GM10248 (cell line): ENCODE measurements around the gene TOR2A.

Experiments used
- CTCF ChIA-PET: fragments of 300-600 bp; sonication (Branson Sonifier 250); formaldehyde crosslinking; extraction: SDS; loops from one replicate; lab custom pipeline; 2021; ENCODE audit warnings: antibody characterized with exemption; lab: Yijun Ruan, JAX
- POLR2A ChIA-PET: fragments of 350-650 bp; sonication (Branson Sonifier 250); formaldehyde crosslinking; extraction: SDS; loops from one replicate; lab custom pipeline; 2020; ENCODE audit warnings: antibody characterized with exemption; lab: Yijun Ruan, JAX
- DNase-seq: peaks from one replicate; pipeline ENCODE4 v3.0.0; 2012; ENCODE audit errors: extremely low spot score
- TF ChIP-seq, protein P1 (sequence below): IDR thresholded peaks from 2 replicates; pipeline ENCODE4 v1.5.1; 2012; ENCODE audit warnings: mild to moderate bottlenecking, low read depth; ENCODE audit errors: extremely low read depth, missing control alignments, control extremely low read depth

The TOR2A gene

DNA sequence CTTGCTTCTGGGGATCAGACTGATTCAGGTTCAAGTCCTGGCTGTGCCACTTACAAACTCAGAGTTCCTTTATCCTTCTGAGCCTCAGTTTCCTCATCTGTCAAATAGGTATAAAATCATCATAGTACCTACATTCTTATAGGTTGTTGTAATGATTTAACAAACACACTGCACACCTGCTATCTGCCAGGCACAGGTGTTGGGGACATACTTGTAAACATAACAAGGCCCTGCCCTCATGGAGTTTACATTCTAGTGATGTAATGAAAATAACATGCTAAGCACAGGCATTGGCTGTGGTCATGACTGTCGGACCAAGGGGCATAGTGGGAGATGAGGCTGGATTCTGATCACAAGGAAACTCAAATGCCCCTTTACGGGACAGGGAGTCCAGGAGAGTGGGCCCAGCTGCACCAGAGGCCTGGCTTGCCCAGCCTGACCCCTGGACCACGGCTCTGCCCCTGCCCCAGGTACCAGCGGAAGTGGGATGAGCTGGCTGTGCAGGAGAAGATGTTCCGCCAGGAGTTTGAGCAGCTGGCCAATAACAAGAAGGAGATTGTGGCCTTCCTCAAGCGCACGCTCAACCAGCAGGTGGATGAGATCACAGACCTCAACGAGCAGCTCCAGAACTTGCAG lies 26.0 kb downstream of the TOR2A start:
- no peak for DNase-seq
- ChIA-PET POLR2A (no interaction called here), CTCF (interaction anchor here (0.9 to 3.7 kb wide), 2 partner anchors 22 to 25 kb away, joined by 4 to 24 read pairs; partner anchors contain the start of gene TOR2A)
- TF ChIP-seq, protein P1, sequence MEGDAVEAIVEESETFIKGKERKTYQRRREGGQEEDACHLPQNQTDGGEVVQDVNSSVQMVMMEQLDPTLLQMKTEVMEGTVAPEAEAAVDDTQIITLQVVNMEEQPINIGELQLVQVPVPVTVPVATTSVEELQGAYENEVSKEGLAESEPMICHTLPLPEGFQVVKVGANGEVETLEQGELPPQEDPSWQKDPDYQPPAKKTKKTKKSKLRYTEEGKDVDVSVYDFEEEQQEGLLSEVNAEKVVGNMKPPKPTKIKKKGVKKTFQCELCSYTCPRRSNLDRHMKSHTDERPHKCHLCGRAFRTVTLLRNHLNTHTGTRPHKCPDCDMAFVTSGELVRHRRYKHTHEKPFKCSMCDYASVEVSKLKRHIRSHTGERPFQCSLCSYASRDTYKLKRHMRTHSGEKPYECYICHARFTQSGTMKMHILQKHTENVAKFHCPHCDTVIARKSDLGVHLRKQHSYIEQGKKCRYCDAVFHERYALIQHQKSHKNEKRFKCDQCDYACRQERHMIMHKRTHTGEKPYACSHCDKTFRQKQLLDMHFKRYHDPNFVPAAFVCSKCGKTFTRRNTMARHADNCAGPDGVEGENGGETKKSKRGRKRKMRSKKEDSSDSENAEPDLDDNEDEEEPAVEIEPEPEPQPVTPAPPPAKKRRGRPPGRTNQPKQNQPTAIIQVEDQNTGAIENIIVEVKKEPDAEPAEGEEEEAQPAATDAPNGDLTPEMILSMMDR, result no peak

DNA sequence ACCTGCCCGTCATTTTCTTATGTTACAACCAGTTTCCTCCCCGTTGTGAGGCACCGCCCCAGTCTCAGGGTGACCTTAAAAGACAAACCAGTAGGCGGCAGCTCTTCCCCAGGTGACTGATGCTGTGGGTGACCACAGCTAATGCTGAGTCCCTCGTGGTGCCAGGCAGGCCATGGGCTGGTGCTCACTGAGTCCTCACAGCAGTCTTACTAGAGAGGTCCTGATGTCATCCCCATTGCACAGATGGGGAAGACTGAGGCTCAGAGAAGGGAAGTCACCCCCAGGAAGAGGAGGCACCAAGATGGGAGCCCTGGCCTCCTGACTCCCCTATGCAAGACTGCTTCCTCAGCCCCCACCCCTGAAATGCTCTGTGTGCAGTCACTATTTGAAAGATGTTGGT lies 27.3 kb downstream of the TOR2A start:
- peak; percentile 58 for DNase-seq
- CTCF ChIA-PET, result interaction anchor here (1.1 to 6.1 kb wide), 2 partner anchors 9 to 26 kb away, joined by 5 to 28 read pairs; partner anchors contain the start of genes TOR2A and TTC16
- TF ChIP-seq, protein P1, result no peak
- POLR2A ChIA-PET, result no interaction called here

DNA sequence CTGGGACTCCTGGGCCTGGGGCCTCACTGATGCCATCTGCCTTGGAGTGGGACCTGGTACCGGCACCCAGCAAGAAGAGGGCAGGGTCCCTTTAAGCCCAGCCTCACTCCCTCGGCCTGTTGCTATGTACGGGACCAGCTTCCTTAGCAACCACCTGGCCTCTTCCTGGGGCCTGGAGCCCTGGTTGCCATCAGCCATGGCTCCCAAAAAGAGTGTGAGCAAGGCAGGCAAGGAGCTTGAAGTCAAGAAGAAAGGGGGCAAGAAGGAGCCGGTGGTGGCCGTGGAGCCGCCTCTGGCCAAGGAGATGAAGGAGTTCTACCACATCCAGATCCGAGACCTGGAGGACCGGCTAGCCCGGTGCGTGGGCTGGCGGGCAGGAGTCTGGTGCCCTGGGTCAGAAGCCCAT lies 28.3 kb downstream of the TOR2A start, which contains the start of gene CFAP157:
TSS of gene CFAP157 (plus strand) at position 153 of the 406 bp plus-strand sequence. CDS start at position 197, 44 bp downstream.
- TF ChIP-seq, protein P1, result no peak
- POLR2A ChIA-PET, result no interaction called here
- no peak for DNase-seq
- CTCF ChIA-PET, result interaction anchor here (1.1 to 6.1 kb wide), 2 partner anchors 10 to 27 kb away, joined by 5 to 28 read pairs; partner anchors contain the start of genes TOR2A and TTC16

DNA sequence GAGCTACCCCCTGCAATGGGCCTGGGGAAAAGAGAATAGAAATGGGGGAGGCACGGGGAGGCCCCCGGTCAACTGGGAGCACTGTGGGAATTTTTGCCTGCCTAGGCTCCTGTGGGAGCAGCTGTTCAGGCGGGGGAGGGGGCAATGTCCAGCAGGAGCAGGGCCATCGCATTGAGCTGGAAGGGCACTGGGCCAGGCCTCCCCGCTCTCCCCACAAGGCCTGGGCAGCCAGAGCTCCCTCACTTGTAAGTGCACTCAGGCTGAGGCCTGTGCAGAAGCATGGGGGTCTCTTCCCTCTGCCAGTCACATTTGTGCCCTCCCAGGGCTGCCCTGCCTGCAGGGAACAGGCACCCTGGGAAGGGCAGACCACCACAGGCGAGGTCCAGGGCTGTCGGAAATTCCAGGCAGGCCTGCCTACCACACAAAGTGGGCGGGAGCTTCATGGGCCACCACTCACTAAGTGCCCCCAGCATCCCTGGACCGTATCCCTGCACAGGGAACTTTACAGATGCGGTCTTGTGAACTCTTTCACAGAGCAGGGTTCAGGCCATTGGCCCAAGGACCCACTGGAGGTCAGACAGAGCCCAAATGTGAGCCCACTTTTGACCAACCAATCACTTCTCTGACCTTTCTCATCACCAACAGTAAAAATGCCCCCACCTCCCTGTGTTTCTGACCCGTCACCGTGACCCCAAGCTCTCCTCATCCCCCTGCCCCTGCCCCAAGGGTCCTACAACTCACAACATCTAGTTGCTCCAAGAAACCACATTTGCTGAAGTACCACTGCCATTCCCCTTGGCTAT lies 29.3 kb downstream of the TOR2A start:
- DNase-seq, result no peak
- TF ChIP-seq, protein P1, result no peak
- ChIA-PET POLR2A (no interaction called here), CTCF (interaction anchor here (1.1 to 6.1 kb wide), 4 partner anchors 24 to 215 kb away, joined by 3 to 28 read pairs (median 4); partner anchors contain the start of gene TOR2A)

DNA sequence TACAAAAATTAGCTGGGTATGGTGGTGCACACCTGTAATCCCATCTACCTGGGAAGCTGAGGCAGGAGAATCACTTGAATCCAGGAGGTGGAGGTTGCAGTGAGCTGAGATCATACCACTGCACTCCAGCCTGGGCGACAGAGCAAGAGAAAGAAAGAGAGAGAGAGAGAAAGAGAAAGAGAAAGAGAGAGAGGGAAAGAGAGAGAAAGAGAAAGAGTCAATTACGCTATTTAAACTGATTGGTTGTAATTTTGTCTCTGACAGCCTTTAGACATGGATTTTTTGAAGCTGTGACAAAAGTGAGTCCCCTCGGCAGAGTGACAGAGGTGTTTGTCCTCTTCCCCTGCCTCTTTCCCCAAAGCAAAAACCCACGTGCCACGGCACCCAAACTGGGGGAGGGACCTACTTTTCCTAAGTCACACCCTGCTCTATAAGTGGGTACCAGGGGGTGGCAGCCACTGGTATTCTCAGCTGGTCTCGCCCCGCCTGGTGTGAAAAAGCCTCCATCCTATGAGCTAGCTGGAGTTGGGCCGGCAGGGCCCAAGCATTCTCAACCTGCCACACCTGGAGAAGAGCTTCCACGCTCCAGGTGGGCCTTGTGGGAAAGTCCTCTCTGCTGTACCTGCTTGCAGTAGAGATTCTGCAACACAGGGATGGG lies 31.7 kb downstream of the TOR2A start:
- TF ChIP-seq, protein P1, result no peak
- ChIA-PET POLR2A (no interaction called here), CTCF (interaction anchor here (1.1 to 6.1 kb wide), 5 partner anchors 10 to 31 kb away, joined by 3 to 28 read pairs (median 3); partner anchors contain the start of gene TOR2A)
- DNase-seq, result no peak

DNA sequence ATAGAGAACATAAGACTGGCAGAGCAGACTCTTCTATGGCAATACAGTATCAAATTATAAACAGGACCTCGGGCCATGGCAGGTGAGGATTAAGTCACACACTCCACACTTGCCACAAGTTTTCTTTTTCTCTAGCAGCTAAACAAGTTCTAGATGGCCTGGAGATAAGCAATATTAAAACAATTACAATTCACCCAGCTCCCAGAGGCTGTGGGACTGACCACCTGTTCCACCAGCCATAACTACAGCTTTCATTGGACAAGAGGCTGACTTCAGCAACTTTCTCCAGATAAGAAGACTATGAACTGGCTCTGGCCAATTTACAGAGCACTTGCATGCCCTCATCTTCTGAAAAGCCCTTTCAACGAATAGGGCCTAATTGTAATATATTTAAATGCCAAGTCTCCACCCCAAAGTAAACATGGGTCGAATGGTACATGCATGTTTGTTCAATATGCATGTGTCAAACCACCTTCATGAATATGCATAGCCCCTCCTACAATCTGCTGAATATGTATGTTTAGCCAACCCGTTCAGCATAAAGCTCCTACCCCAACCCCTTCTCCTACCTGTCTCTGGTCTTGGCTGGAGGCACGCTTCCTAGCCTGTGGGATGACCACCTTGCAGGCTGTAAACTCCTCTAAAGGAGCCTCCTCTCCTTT lies 34.4 kb downstream of the TOR2A start:
- DNase-seq, result no peak
- ChIA-PET POLR2A (no interaction called here), CTCF (interaction anchor here (1.1 kb wide), 1 partner anchor 11 kb away, joined by 6 read pairs; no protein-coding TSS in a partner anchor)
- TF ChIP-seq, protein P1, result no peak
